Lower leg skin (tissue), 3 donors: ENCODE results near the gene COX18.

Source experiments
- POLR2A ChIP-seq, 2 donors: fragments of 450-650 bp; IDR thresholded peaks; one replicate each; pipeline ENCODE4 v1.6.1; 2016 to 2017; ENCODE audit warnings: antibody characterized with exemption in 2 of 2, mild to moderate bottlenecking in 1 of 2, moderate library complexity in 1 of 2
- TF ChIP-seq, protein P1 (sequence below), 3 donors: fragments of 450-650 bp; IDR thresholded peaks; one replicate each; pipeline ENCODE4 v1.5.1; 2016; ENCODE audit warnings: antibody characterized with exemption in 3 of 3, mild to moderate bottlenecking in 3 of 3, moderate library complexity in 2 of 3

- TF ChIP-seq, protein P1, sequence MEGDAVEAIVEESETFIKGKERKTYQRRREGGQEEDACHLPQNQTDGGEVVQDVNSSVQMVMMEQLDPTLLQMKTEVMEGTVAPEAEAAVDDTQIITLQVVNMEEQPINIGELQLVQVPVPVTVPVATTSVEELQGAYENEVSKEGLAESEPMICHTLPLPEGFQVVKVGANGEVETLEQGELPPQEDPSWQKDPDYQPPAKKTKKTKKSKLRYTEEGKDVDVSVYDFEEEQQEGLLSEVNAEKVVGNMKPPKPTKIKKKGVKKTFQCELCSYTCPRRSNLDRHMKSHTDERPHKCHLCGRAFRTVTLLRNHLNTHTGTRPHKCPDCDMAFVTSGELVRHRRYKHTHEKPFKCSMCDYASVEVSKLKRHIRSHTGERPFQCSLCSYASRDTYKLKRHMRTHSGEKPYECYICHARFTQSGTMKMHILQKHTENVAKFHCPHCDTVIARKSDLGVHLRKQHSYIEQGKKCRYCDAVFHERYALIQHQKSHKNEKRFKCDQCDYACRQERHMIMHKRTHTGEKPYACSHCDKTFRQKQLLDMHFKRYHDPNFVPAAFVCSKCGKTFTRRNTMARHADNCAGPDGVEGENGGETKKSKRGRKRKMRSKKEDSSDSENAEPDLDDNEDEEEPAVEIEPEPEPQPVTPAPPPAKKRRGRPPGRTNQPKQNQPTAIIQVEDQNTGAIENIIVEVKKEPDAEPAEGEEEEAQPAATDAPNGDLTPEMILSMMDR (IDR thresholded peaks at IDR 0.05): no peak
- no peak for TF ChIP-seq POLR2A (IDR thresholded peaks at IDR 0.05)
These were observed 34.6 kb downstream of the COX18 start for GRCh38 chr4:73034896-73035295.
